ENCODE data around the gene EXOC1L.

DNA sequence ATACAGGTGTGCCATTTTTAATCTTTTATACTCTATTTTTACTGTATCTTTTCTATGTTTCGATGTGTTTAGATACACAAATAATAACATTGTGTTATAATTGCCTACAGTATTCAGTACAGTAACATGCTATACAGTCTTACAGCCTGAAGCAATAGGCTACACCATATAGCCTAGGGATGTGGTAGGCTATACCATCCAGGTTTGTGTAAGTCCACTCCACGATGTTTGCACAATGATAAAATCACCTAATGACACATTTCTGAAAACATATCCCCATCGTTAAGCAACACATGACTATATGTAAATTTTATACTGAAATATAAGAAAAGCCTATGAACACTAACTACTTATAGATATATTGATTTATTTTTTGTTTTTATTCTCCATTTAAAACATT is 48.9 kb upstream of the EXOC1L start:
- no peak for TF ChIP-seq CTCF (IDR thresholded peaks at IDR 0.05)
- no peak for TF ChIP-seq EZH2 (IDR thresholded peaks at IDR 0.05; ENCODE audit: borderline replicate concordance, insufficient read depth, low read depth, low read length, poor library complexity, severe bottlenecking)
